CD14-positive monocyte (primary cell): Measurements from ENCODE around the gene NACA2. TPM values are rescaled to one million over a fixed set of nuclear protein-coding genes. Genes with fewer than 3 reads are reported as not detected.

Experiments used
- DNase-seq, 3 donors: peaks; one replicate each; pipeline ENCODE4 v3.0.0-alpha.2; 2011 to 2022
- H2AFZ ChIP-seq: 2 replicates; pipeline ENCODE4 v1.6.0; 2012; ENCODE audit warnings: mild to moderate bottlenecking, low read depth, low read length, inconsistent platforms; ENCODE audit not compliant: insufficient read depth, poor library complexity, severe bottlenecking
- H3K27ac ChIP-seq, 2 donors: 1 replicate in 1 of 2; 2 replicates in 1 of 2; pipeline ENCODE4 v1.5.1; 2012 to 2013; ENCODE audit warnings: low read length in 2 of 2, control low read depth in 1 of 2, inconsistent platforms in 1 of 2, low read depth in 1 of 2, mild to moderate bottlenecking in 1 of 2
- H3K27me3 ChIP-seq, 2 donors: one replicate each; pipeline versions ENCODE4 v1.6.0 to v1.6.1; 2011 to 2013; ENCODE audit warnings: low read length in 2 of 2; ENCODE audit not compliant: control insufficient read depth in 2 of 2, insufficient read depth in 2 of 2
- H3K36me3 ChIP-seq, 2 donors: replicated peaks in 1 of 2; 1 replicate in 1 of 2; 2 replicates in 1 of 2; pipeline versions ENCODE4 v1.5.1 to v1.6.1; 2012 to 2013; ENCODE audit warnings: low read length in 2 of 2, control low read depth in 1 of 2, inconsistent platforms in 1 of 2, mild to moderate bottlenecking in 1 of 2; ENCODE audit not compliant: insufficient read depth in 2 of 2, control insufficient read depth in 1 of 2
- H3K4me1 ChIP-seq, 2 donors: 1 replicate in 1 of 2; 2 replicates in 1 of 2; pipeline versions ENCODE4 v1.5.1 to v1.6.1; 2012 to 2013; ENCODE audit warnings: low read length in 2 of 2, control low read depth in 1 of 2, inconsistent platforms in 1 of 2, mild to moderate bottlenecking in 1 of 2, moderate library complexity in 1 of 2; ENCODE audit not compliant: insufficient read depth in 2 of 2, control insufficient read depth in 1 of 2
- H3K4me2 ChIP-seq: replicated peaks from 2 replicates; pipeline ENCODE3; 2012; ENCODE audit warnings: low read length, moderate library complexity, mild to moderate bottlenecking; ENCODE audit not compliant: poor library complexity, severe bottlenecking; ENCODE audit errors: extremely low read depth
- H3K4me3 ChIP-seq, 3 experiments: fragments of 200-600 bp in 1 of 3; sonication (generic) in 1 of 3; replicated peaks in 1 of 3; 1 replicate in 2 of 3; 2 replicates in 1 of 3; pipeline ENCODE4 v1.5.1; 2011 to 2013; ENCODE audit warnings: low read length in 3 of 3, mild to moderate bottlenecking in 3 of 3, control low read depth in 2 of 3, low read depth in 2 of 3, inconsistent platforms in 1 of 3, moderate library complexity in 1 of 3
- H3K79me2 ChIP-seq: 2 replicates; pipeline ENCODE4 v1.6.0; 2012; ENCODE audit warnings: mild to moderate bottlenecking, control low read depth, inconsistent platforms, low read length, moderate library complexity; ENCODE audit not compliant: insufficient read depth
- H3K9ac ChIP-seq: 2 replicates; pipeline ENCODE4 v1.6.0; 2017; ENCODE audit warnings: low read length, mild to moderate bottlenecking; ENCODE audit not compliant: insufficient read depth, poor library complexity, severe bottlenecking
- H3K9me3 ChIP-seq, 2 donors: replicated peaks in 1 of 2; 1 replicate in 1 of 2; 2 replicates in 1 of 2; pipeline versions ENCODE4 v1.5.1 to v1.6.1; 2012 to 2013; ENCODE audit warnings: low read length in 2 of 2, control low read depth in 1 of 2; ENCODE audit not compliant: control insufficient read depth in 1 of 2, insufficient read depth in 1 of 2
- H4K20me1 ChIP-seq: 2 replicates; pipeline ENCODE4 v1.6.0; 2012; ENCODE audit warnings: mild to moderate bottlenecking, low read length, control low read depth, moderate library complexity; ENCODE audit not compliant: insufficient read depth
- H3K27ac Mint-ChIP-seq, 7 donors: one replicate each; pipeline ENCODE4 v1.8.0; 2020; ENCODE audit warnings: mild to moderate bottlenecking in 7 of 7, mixed read lengths in 7 of 7, moderate library complexity in 6 of 7, inconsistent platforms in 2 of 7
- H3K27me3 Mint-ChIP-seq, 3 donors: one replicate each; pipeline ENCODE4 v1.8.0; 2021 to 2022; ENCODE audit warnings: low read depth in 3 of 3, mild to moderate bottlenecking in 3 of 3, mixed read lengths in 3 of 3, moderate library complexity in 3 of 3, inconsistent platforms in 1 of 3
- H3K36me3 Mint-ChIP-seq, 2 donors: one replicate each; pipeline ENCODE4 v1.8.0; 2020; ENCODE audit warnings: mixed read lengths in 2 of 2, inconsistent platforms in 1 of 2, mild to moderate bottlenecking in 1 of 2
- H3K4me1 Mint-ChIP-seq: one replicate; pipeline ENCODE4 v1.8.0; 2020; ENCODE audit warnings: mild to moderate bottlenecking, mixed read lengths
- H3K4me3 Mint-ChIP-seq, 2 donors: one replicate each; pipeline ENCODE4 v1.8.0; 2020; ENCODE audit warnings: mild to moderate bottlenecking in 2 of 2, mixed read lengths in 2 of 2, moderate library complexity in 1 of 2
- H3K9me3 Mint-ChIP-seq, 7 donors: one replicate each; pipeline ENCODE4 v1.8.0; 2020 to 2022; ENCODE audit warnings: mixed read lengths in 7 of 7, mild to moderate bottlenecking in 6 of 7, moderate library complexity in 6 of 7, inconsistent platforms in 2 of 7
- WGBS: methylation state at CpG from one replicate; pipeline ENCODE4 v1.1.5; 2013; ENCODE audit warnings: missing lambda C conversion rate; ENCODE audit not compliant: insufficient coverage; 5-methylcytosine and 5-hydroxymethylcytosine counted together
- intact Hi-C, 2 donors: fragments of 100-400 bp; cut with micrococcal nuclease; formaldehyde crosslinking; loops; one replicate each; pipeline versions ENCODE4 v1.15.0 to v1.15.1; 2023
- polyA plus RNA-seq, 3 donors: library from polyadenylated mRNA; depleted of rRNA in 1 of 3; unstranded in 2 of 3; stranded (reverse) in 1 of 3; fragments of 300-500 nt in 2 of 3; fragments of >200 nt in 1 of 3; fragmentation: Illumina TruSeq in 2 of 3; gene quantifications; 1 replicate in 2 of 3; 2 replicates in 1 of 3; pipeline ENCODE4 v1.2.3, GENCODE V29; 2012 to 2021
- TF ChIP-seq, protein P1 (sequence below): fragments of 200-600 bp; IDR thresholded peaks from one replicate; pipeline ENCODE4 v1.8.0; 2022; ENCODE audit warnings: antibody characterized with exemption, mild to moderate bottlenecking

NACA2 gene
- polyA plus RNA-seq, 3 donors, result not detected

GRCh38 chr17:61581611-61582349 is 9.2 kb downstream of the NACA2 start:
- H3K36me3 Mint-ChIP-seq, result no peaks in the 10 kb centered on the region
- peaks cover 9 to 27% (median 23%) of the 10 kb centered on the region in 3 donors for H3K27me3 Mint-ChIP-seq
- intact Hi-C loops, result no loop called here
- H3K4me2 ChIP-seq, result no peak overlapping the region
- peaks cover 8 to 11% of the 10 kb centered on the region in 2 donors for H3K27me3 ChIP-seq
- H3K27ac Mint-ChIP-seq, result no peak overlapping the region
- H3K4me3 ChIP-seq, result no peak overlapping the region
- no peak for DNase-seq
- H3K36me3 ChIP-seq, result no peaks in the 10 kb centered on the region
- no peak overlapping the region for H3K27ac ChIP-seq
- WGBS, result no CpG with 5 or more reads among the region's 3 CpGs
- H3K4me1 Mint-ChIP-seq, result no peaks in the 10 kb centered on the region
- H3K4me3 Mint-ChIP-seq, result peak overlapping the region in 1 of 2 donors; percentile 50
- no peaks in the 10 kb centered on the region for H3K4me1 ChIP-seq
- H3K79me2 ChIP-seq, result no peaks in the 10 kb centered on the region
- H2AFZ ChIP-seq, result no peak overlapping the region
- TF ChIP-seq, protein P1, sequence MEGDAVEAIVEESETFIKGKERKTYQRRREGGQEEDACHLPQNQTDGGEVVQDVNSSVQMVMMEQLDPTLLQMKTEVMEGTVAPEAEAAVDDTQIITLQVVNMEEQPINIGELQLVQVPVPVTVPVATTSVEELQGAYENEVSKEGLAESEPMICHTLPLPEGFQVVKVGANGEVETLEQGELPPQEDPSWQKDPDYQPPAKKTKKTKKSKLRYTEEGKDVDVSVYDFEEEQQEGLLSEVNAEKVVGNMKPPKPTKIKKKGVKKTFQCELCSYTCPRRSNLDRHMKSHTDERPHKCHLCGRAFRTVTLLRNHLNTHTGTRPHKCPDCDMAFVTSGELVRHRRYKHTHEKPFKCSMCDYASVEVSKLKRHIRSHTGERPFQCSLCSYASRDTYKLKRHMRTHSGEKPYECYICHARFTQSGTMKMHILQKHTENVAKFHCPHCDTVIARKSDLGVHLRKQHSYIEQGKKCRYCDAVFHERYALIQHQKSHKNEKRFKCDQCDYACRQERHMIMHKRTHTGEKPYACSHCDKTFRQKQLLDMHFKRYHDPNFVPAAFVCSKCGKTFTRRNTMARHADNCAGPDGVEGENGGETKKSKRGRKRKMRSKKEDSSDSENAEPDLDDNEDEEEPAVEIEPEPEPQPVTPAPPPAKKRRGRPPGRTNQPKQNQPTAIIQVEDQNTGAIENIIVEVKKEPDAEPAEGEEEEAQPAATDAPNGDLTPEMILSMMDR, result no peak
- H3K9ac ChIP-seq, result no peak overlapping the region
- no peaks in the 10 kb centered on the region for H4K20me1 ChIP-seq
- H3K9me3 ChIP-seq, result no peaks in the 10 kb centered on the region
- no peaks in the 10 kb centered on the region for H3K9me3 Mint-ChIP-seq

GRCh38 chr17:61580502-61580901 is 10.5 kb downstream of the NACA2 start:
- no peak for DNase-seq
- Mint-ChIP-seq H3K9me3 (no peaks in the 10 kb centered on the region), H3K4me1 (no peaks in the 10 kb centered on the region), H3K27ac (no peak overlapping the region), H3K4me3 (peak overlapping the region in 1 of 2 donors; percentile 8), H3K27me3 (peaks cover 9 to 30% (median 22%) of the 10 kb centered on the region in 3 donors), H3K36me3 (no peaks in the 10 kb centered on the region)
- Histone ChIP-seq H4K20me1 (no peaks in the 10 kb centered on the region), H3K4me3 (no peak overlapping the region), H3K4me1 (no peaks in the 10 kb centered on the region), H3K27ac (no peak overlapping the region), H2AFZ (no peak overlapping the region), H3K9ac (no peak overlapping the region), H3K79me2 (no peaks in the 10 kb centered on the region), H3K27me3 (peaks cover 8 to 16% of the 10 kb centered on the region in 2 donors), H3K9me3 (no peaks in the 10 kb centered on the region), H3K36me3 (no peaks in the 10 kb centered on the region), H3K4me2 (no peak overlapping the region)
- WGBS, result no CpG with 5 or more reads among the region's 2 CpGs
- TF ChIP-seq, protein P1, result no peak
- intact Hi-C loops, result no loop called here
